Chondrocyte (in vitro differentiated cells): ENCODE measurements around the gene NUP35. TPM values are rescaled to one million over a fixed set of nuclear protein-coding genes. Genes with fewer than 3 reads are reported as not detected.
A peak's percentile ranks its signal among the peaks of the same experiment; 100 is the strongest.

Experiments
- DNase-seq: peaks from one replicate; pipeline ENCODE4 v3.0.0; 2021; ENCODE audit warnings: mixed read lengths, low spot score
- H3K27ac Mint-ChIP-seq: one replicate; pipeline ENCODE4 v1.8.0; 2021; ENCODE audit warnings: mild to moderate bottlenecking, moderate library complexity, mixed read lengths; ENCODE audit not compliant: unreplicated experiment
- H3K27me3 Mint-ChIP-seq: 2 replicates; pipeline ENCODE4 v1.8.0; 2021; ENCODE audit warnings: low read depth, mixed read lengths
- H3K36me3 Mint-ChIP-seq: 2 replicates; pipeline ENCODE4 v1.8.0; 2021; ENCODE audit warnings: low read depth, mixed read lengths
- H3K4me1 Mint-ChIP-seq: 2 replicates; pipeline ENCODE4 v1.8.0; 2021; ENCODE audit warnings: low read depth, mild to moderate bottlenecking, mixed read lengths
- H3K4me3 Mint-ChIP-seq: one replicate; pipeline ENCODE4 v1.8.0; 2021; ENCODE audit warnings: mild to moderate bottlenecking, moderate library complexity, mixed read lengths; ENCODE audit not compliant: unreplicated experiment
- H3K9me3 Mint-ChIP-seq: 2 replicates; pipeline ENCODE4 v1.8.0; 2021; ENCODE audit warnings: low read depth, mixed read lengths
- total RNA-seq: library from RNA; stranded (reverse); gene quantifications from 3 replicates; pipeline ENCODE4 v1.2.1, GENCODE V29; 2021
- TF ChIP-seq, protein P1 (sequence below): fragments of 200-600 bp; sonication (generic); IDR thresholded peaks from 2 replicates; pipeline ENCODE4 v1.5.0; 2021; ENCODE audit warnings: antibody characterized with exemption, mild to moderate bottlenecking, moderate library complexity

Gene NUP35
- total RNA-seq, 1 donor from 2014 or later: 8.5 TPM

DNA sequence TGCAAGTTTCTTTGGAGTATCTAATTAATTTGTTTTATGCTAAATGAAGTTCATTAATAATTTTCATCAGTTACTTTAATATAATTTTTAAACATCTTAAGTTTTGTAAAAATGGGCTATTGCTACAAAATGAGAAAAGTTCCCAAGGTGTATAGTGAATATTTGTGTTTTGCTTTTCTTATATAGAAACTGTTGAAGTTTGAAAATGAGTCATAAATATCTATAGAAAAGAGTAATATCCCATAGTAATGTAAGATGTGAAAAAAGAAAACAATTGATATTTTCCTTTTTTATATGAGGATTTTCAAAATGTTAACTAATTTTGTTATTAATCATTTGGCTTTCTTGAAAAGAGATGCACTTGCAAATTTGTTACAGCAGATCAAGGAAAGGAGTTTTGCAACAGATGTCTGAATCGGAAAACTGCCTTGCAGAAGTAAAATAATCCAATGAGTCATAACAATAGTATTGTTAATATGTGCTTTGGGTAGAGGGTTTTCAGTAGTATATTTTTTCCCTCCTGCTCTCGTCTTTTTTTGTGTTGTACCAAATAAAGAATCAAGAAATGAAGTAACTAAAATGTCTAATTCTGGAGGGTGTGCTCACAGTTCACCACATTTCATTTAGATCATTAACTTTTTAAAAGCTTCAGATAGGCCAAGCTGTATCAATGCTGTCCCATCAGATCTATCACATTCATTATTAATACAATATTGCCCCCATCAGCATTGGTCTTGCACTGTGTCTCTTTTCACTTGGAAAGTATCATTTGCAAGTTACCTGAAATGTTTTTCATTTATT lies 30.2 kb upstream of the NUP35 start:
- peaks cover 10% of the 10 kb centered on the region for H3K4me1 Mint-ChIP-seq
- H3K9me3 Mint-ChIP-seq: no peaks in the 10 kb centered on the region
- H3K4me3 Mint-ChIP-seq: no peak overlapping the region
- TF ChIP-seq, protein P1, sequence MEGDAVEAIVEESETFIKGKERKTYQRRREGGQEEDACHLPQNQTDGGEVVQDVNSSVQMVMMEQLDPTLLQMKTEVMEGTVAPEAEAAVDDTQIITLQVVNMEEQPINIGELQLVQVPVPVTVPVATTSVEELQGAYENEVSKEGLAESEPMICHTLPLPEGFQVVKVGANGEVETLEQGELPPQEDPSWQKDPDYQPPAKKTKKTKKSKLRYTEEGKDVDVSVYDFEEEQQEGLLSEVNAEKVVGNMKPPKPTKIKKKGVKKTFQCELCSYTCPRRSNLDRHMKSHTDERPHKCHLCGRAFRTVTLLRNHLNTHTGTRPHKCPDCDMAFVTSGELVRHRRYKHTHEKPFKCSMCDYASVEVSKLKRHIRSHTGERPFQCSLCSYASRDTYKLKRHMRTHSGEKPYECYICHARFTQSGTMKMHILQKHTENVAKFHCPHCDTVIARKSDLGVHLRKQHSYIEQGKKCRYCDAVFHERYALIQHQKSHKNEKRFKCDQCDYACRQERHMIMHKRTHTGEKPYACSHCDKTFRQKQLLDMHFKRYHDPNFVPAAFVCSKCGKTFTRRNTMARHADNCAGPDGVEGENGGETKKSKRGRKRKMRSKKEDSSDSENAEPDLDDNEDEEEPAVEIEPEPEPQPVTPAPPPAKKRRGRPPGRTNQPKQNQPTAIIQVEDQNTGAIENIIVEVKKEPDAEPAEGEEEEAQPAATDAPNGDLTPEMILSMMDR: peak; percentile 71
- H3K36me3 Mint-ChIP-seq: peaks cover 3% of the 10 kb centered on the region
- H3K27me3 Mint-ChIP-seq: no peaks in the 10 kb centered on the region
- DNase-seq: no peak
- peak overlapping the region; percentile 41 for H3K27ac Mint-ChIP-seq

DNA sequence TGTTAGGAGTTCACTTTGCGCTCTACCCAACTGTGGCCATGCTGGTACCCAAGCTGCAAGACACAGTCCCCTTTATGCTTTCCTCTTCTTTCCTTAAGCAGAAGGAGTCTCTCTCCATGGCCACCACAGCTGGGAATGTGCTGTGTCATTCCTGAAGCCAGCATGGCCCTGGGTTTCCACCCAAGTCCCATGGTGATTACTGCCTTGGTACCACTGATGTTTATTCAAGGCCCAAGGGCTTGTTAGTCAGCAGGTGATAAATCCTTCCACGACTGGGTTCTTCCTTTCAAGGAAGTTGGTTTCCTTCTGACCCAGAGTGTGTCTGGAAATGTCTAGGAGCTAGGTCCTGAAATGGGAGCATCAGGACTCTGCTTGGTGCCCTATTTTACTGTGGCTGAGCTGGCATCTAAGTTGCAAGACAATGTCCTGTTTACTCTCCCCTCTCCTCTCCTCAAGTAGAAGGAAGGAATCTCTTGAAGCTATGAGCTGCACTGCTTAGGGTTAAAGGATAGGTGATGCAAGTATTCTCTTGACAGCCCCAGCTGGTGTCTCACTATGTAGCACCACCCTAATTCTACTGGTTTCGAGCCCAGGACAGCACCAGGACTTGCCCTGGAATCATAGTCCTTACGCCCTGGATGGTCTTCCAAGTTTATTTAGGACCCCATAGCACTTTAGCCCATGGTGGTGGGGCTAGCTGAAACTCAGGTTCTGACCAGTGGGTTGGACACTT lies 18.7 kb upstream of the NUP35 start:
- DNase-seq: no peak
- Mint-ChIP-seq H3K27ac (no peak overlapping the region), H3K4me3 (no peak overlapping the region), H3K36me3 (no peaks in the 10 kb centered on the region), H3K27me3 (no peaks in the 10 kb centered on the region), H3K4me1 (peaks cover 2% of the 10 kb centered on the region), H3K9me3 (peaks cover 4% of the 10 kb centered on the region)
- TF ChIP-seq, protein P1: no peak

DNA sequence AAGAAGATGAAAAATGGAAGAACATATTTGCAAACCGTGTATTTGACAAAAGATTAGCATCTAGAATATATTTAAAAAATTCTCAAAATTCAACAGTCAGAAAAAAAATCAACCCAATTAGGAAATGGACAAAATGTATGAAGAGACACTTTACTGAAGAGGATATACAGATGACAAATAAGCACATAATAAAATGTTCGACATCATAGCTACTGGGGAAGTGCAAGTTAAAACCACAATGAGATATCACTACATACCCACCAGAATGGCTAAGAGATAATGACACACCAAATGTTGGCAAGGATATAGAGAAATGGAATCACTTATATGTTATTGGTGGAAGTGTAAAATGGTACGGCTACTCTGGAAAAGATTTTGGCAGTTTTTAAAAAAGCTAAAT lies 11.7 kb upstream of the NUP35 start:
- Mint-ChIP-seq H3K27me3 (peaks cover 7% of the 10 kb centered on the region), H3K36me3 (no peaks in the 10 kb centered on the region), H3K4me1 (no peaks in the 10 kb centered on the region), H3K9me3 (no peaks in the 10 kb centered on the region), H3K27ac (no peak overlapping the region), H3K4me3 (no peak overlapping the region)
- TF ChIP-seq, protein P1: no peak
- DNase-seq: no peak

DNA sequence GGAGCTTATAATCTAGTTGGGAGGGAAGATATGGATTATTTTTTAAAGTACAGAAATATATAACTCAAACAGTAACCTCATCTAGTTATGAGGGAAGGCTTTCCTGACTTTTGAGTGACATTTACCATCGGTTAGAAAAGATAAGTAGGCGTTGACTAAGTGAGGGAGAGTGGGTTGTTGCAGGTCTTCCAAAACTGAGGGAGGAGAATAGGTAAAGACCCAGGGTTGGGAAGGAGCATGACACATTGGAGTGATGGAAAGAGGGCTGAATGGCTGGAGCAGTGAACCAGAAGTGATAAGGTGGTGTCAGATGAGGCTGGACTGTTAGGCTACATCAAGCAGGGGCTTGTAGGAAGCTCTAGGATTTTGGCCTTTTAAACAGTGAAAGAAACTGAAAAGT lies 10.6 kb upstream of the NUP35 start:
- H3K27ac Mint-ChIP-seq: no peak overlapping the region
- TF ChIP-seq, protein P1: no peak

DNA sequence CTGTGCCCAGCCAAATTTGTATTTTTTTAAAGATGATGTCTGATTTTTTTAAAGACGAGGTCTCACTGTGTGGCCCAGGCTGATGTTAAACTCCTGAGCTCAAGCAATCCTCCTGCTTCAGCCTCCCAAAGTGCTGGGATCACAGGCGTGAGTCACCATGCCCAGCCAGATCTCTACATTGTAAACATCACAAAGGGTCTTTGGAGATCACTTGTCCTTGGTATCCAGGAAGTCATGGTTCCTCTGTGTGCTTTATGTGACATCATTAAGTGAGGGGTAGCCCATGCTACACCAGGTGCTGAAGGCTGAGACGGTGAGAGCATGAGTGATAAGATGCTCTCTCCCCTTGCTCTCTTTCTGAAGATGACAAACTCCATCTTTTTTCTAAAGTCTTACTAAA lies 7.0 kb upstream of the NUP35 start:
- TF ChIP-seq, protein P1: no peak
- H3K4me3 Mint-ChIP-seq: no peak overlapping the region
- no peaks in the 10 kb centered on the region for H3K9me3 Mint-ChIP-seq
- no peak overlapping the region for H3K27ac Mint-ChIP-seq
- DNase-seq: no peak
- H3K27me3 Mint-ChIP-seq: peaks cover 8% of the 10 kb centered on the region
- H3K4me1 Mint-ChIP-seq: no peaks in the 10 kb centered on the region
- H3K36me3 Mint-ChIP-seq: no peaks in the 10 kb centered on the region

More for the DNA sequence above, 10.6 kb upstream of the NUP35 start:
- Mint-ChIP-seq H3K27me3 (peaks cover 7% of the 10 kb centered on the region), H3K9me3 (no peaks in the 10 kb centered on the region), H3K4me1 (no peaks in the 10 kb centered on the region), H3K36me3 (no peaks in the 10 kb centered on the region), H3K4me3 (no peak overlapping the region)
- no peak for DNase-seq
